Endothelial cell of umbilical vein (primary cell): ENCODE results near the gene ACSBG1.

ENCODE experiments used
- CTCF ChIP-seq, 2 donors: IDR thresholded peaks; 1 replicate in 1 of 2; 2 replicates in 1 of 2; pipeline ENCODE4 v1.5.1; 2011; ENCODE audit warnings: low read length in 2 of 2, mild to moderate bottlenecking in 2 of 2, moderate library complexity in 2 of 2, control low read depth in 1 of 2, inconsistent platforms in 1 of 2, low read depth in 1 of 2; ENCODE audit not compliant: insufficient read depth in 1 of 2; ENCODE audit errors: extremely low read depth in 1 of 2
- EZH2 ChIP-seq: IDR thresholded peaks from 2 replicates; pipeline ENCODE4 v1.6.1; 2012; ENCODE audit warnings: borderline replicate concordance, low read depth, mild to moderate bottlenecking, moderate library complexity, low read length, inconsistent platforms; ENCODE audit not compliant: severe bottlenecking
- POLR2A ChIP-seq: IDR thresholded peaks from 2 replicates; pipeline ENCODE4 v1.6.1; 2012; ENCODE audit warnings: low read depth, mild to moderate bottlenecking, control low read depth, low read length

- TF ChIP-seq CTCF (IDR thresholded peaks at IDR 0.05; ENCODE audit: extremely low read depth in 1 of 2, insufficient read depth in 1 of 2, low read depth in 1 of 2, low read length in 2 of 2): no peak
- TF ChIP-seq EZH2: no peak
- no peak for TF ChIP-seq POLR2A
Observed at GRCh38 chr15:78272776-78273175, 38.4 kb upstream of the ACSBG1 start.
